ENCODE results near the gene CADM4.

GRCh38 chr19:43664018-43664417 is 24.4 kb upstream of the CADM4 start:
- TF ChIP-seq CTCF (IDR thresholded peaks at IDR 0.05; ENCODE audit: borderline replicate concordance, extremely low read depth, low read length, poor library complexity, severe bottlenecking) (no peak), EZH2 (IDR thresholded peaks at IDR 0.05; ENCODE audit: borderline replicate concordance, low read depth, low read length, severe bottlenecking) (no peak)
